ENCODE data around the gene MAD2L1.

The MAD2L1 gene

DNA sequence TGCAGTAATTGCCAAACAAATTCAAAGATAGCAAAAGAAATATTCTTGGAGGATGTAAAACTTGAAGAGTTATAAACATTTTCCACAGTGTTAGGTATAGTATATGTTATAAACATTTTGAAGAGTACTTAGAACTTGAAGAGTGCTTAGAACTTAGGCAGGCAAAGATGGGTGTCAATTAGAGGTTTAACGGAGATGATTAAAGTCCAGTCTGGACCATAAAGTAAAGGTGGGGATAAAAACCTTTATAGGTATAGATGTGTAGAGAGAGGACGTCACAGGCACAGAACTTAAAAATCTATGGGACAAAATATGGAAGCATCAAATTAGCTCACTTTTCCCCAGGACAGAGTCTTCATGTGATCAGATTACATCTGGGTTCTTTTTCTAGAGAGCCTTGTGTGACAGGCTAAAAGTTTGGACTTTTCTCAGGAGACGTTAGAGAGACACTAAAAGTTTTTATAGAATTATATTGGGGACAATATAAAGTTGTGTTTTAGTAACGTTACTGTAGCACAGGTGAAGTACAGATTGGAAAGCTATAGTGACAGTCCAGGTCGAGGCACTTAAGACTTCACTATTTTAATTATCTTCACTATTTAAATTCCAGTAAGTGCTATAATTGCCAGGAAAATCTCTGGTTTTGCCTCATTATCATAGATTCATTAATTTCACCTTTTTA lies 13.3 kb upstream of the MAD2L1 start:
- TF ChIP-seq, protein P1, sequence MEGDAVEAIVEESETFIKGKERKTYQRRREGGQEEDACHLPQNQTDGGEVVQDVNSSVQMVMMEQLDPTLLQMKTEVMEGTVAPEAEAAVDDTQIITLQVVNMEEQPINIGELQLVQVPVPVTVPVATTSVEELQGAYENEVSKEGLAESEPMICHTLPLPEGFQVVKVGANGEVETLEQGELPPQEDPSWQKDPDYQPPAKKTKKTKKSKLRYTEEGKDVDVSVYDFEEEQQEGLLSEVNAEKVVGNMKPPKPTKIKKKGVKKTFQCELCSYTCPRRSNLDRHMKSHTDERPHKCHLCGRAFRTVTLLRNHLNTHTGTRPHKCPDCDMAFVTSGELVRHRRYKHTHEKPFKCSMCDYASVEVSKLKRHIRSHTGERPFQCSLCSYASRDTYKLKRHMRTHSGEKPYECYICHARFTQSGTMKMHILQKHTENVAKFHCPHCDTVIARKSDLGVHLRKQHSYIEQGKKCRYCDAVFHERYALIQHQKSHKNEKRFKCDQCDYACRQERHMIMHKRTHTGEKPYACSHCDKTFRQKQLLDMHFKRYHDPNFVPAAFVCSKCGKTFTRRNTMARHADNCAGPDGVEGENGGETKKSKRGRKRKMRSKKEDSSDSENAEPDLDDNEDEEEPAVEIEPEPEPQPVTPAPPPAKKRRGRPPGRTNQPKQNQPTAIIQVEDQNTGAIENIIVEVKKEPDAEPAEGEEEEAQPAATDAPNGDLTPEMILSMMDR (conservative IDR thresholded peaks at IDR 0.05; ENCODE audit: low read length) = no peak
- no peak for TF ChIP-seq EZH2phosphoT487 (IDR thresholded peaks at IDR 0.05; ENCODE audit: borderline replicate concordance)
- Histone ChIP-seq H3K9me3 (ENCODE audit: insufficient read depth, low read depth, low read length) (no peaks in the 10 kb centered on the region), H2AFZ (ENCODE audit: low read length) (no peak overlapping the region), H3K36me3 (ENCODE audit: insufficient read depth, low read length) (no peaks in the 10 kb centered on the region), H3K4me1 (ENCODE audit: insufficient read depth, low read length, poor library complexity, severe bottlenecking) (no peaks in the 10 kb centered on the region), H3F3A (ENCODE audit: low read depth) (no peaks in the 10 kb centered on the region), H3K4me3 (ENCODE audit: low read length, poor library complexity, severe bottlenecking) (no peak overlapping the region), H3K4me2 (ENCODE audit: low read depth, low read length, poor library complexity, severe bottlenecking) (no peak overlapping the region), H3K9ac (ENCODE audit: low read depth, low read length, poor library complexity, severe bottlenecking) (no peak overlapping the region), H3K9me2 (replicated peaks; ENCODE audit: low read depth, low read length) (no peaks in the 10 kb centered on the region), H3K27me3 (ENCODE audit: insufficient read depth, low read length, poor library complexity, severe bottlenecking) (no peaks in the 10 kb centered on the region), H3K79me2 (ENCODE audit: insufficient read depth, low read length) (no peaks in the 10 kb centered on the region), H4K20me1 (ENCODE audit: insufficient read depth, low read length, poor library complexity, severe bottlenecking) (no peaks in the 10 kb centered on the region)

DNA sequence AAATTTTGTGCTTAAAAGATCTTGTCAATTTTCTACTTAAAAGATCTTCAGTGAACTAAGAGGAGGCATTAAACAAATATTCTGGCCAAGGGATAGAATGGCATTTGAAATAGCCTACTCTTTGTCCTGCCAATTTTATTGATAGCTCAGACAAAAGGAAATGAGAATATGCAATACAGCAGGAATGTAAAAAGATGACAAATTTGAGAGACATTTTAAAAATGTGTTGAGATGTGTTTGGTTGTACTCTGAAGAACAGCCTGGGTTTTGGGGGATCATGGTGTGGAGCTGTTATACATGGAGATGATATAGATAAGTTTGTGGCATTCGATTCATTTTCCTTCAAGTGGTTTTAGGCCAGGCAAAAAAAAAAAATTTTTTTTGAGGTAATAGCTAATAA lies 11.6 kb upstream of the MAD2L1 start:
- Histone ChIP-seq H3K79me2 (ENCODE audit: insufficient read depth, low read length) (no peaks in the 10 kb centered on the region), H3K27me3 (ENCODE audit: insufficient read depth, low read length, poor library complexity, severe bottlenecking) (no peaks in the 10 kb centered on the region), H3K9me2 (replicated peaks; ENCODE audit: low read depth, low read length) (no peaks in the 10 kb centered on the region), H3K4me3 (ENCODE audit: low read length, poor library complexity, severe bottlenecking) (no peak overlapping the region), H4K20me1 (ENCODE audit: insufficient read depth, low read length, poor library complexity, severe bottlenecking) (no peaks in the 10 kb centered on the region), H3K9ac (ENCODE audit: low read depth, low read length, poor library complexity, severe bottlenecking) (no peak overlapping the region), H3K4me1 (ENCODE audit: insufficient read depth, low read length, poor library complexity, severe bottlenecking) (no peaks in the 10 kb centered on the region), H3F3A (ENCODE audit: low read depth) (no peaks in the 10 kb centered on the region), H2AFZ (ENCODE audit: low read length) (no peak overlapping the region), H3K36me3 (ENCODE audit: insufficient read depth, low read length) (no peaks in the 10 kb centered on the region), H3K9me3 (ENCODE audit: insufficient read depth, low read depth, low read length) (no peaks in the 10 kb centered on the region), H3K4me2 (ENCODE audit: low read depth, low read length, poor library complexity, severe bottlenecking) (no peak overlapping the region)
- no peak for TF ChIP-seq EZH2phosphoT487 (IDR thresholded peaks at IDR 0.05; ENCODE audit: borderline replicate concordance)
- TF ChIP-seq, protein P1 (conservative IDR thresholded peaks at IDR 0.05; ENCODE audit: low read length) = no peak

DNA sequence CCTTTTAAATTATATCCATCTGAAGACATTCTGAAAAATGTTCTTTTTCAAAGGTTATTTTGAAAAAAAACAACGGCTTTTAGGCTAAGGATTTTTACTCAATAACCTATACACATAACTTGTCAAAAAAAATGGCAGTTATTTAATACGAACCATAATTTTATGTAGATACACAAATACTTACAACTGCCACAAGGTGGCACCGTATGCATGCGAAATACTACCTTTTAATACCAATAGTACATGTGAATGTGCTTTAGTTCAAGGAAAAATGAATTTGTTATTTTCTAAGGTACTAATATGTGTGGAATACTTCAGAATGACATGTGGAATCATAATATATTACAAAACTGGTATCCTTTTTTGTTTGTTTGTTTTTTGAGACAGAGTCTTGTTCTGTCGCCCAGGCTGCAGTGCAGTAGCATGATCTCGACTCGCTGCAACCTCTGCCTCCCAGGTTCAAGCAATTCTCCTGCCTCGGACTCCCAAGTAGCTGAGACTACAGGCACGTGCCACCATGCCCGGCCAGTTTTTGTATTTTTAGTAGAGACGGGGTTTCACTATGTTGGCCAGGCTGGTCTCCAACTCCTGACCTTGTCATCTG lies 4.6 kb upstream of the MAD2L1 start:
- Histone ChIP-seq H4K20me1 (ENCODE audit: insufficient read depth, low read length, poor library complexity, severe bottlenecking) (peaks cover 2% of the 10 kb centered on the region), H3K27me3 (ENCODE audit: insufficient read depth, low read length, poor library complexity, severe bottlenecking) (no peaks in the 10 kb centered on the region), H3K9me3 (ENCODE audit: insufficient read depth, low read depth, low read length) (no peaks in the 10 kb centered on the region), H3K9ac (ENCODE audit: low read depth, low read length, poor library complexity, severe bottlenecking) (no peak overlapping the region), H3K9me2 (replicated peaks; ENCODE audit: low read depth, low read length) (no peaks in the 10 kb centered on the region), H3K36me3 (ENCODE audit: insufficient read depth, low read length) (no peaks in the 10 kb centered on the region), H2AFZ (ENCODE audit: low read length) (no peak overlapping the region), H3K79me2 (ENCODE audit: insufficient read depth, low read length) (peaks cover 24% of the 10 kb centered on the region), H3K4me2 (ENCODE audit: low read depth, low read length, poor library complexity, severe bottlenecking) (peak overlapping the region; percentile 92), H3F3A (ENCODE audit: low read depth) (no peaks in the 10 kb centered on the region), H3K4me3 (ENCODE audit: low read length, poor library complexity, severe bottlenecking) (no peak overlapping the region), H3K4me1 (ENCODE audit: insufficient read depth, low read length, poor library complexity, severe bottlenecking) (peaks cover 25% of the 10 kb centered on the region)
- no peak for TF ChIP-seq EZH2phosphoT487 (IDR thresholded peaks at IDR 0.05; ENCODE audit: borderline replicate concordance)
- TF ChIP-seq, protein P1 (conservative IDR thresholded peaks at IDR 0.05; ENCODE audit: low read length) = peak; percentile 74

All from Loucy (cell line).